CD14-positive monocyte (primary cell): ENCODE results near the gene ZBTB39. TPM values are rescaled to one million over a fixed set of nuclear protein-coding genes. Genes with fewer than 3 reads are reported as not detected.
A peak's percentile ranks its signal among the peaks of the same experiment; 100 is the strongest.

Source experiments
- DNase-seq, 3 donors: peaks; one replicate each; pipeline ENCODE4 v3.0.0-alpha.2; 2011 to 2022
- H2AFZ ChIP-seq: 2 replicates; pipeline ENCODE4 v1.6.0; 2012; ENCODE audit warnings: mild to moderate bottlenecking, low read depth, low read length, inconsistent platforms; ENCODE audit not compliant: insufficient read depth, poor library complexity, severe bottlenecking
- H3K27ac ChIP-seq, 2 donors: 1 replicate in 1 of 2; 2 replicates in 1 of 2; pipeline ENCODE4 v1.5.1; 2012 to 2013; ENCODE audit warnings: low read length in 2 of 2, control low read depth in 1 of 2, inconsistent platforms in 1 of 2, low read depth in 1 of 2, mild to moderate bottlenecking in 1 of 2
- H3K27me3 ChIP-seq, 2 donors: one replicate each; pipeline versions ENCODE4 v1.6.0 to v1.6.1; 2011 to 2013; ENCODE audit warnings: low read length in 2 of 2; ENCODE audit not compliant: control insufficient read depth in 2 of 2, insufficient read depth in 2 of 2
- H3K36me3 ChIP-seq, 2 donors: replicated peaks in 1 of 2; 1 replicate in 1 of 2; 2 replicates in 1 of 2; pipeline versions ENCODE4 v1.5.1 to v1.6.1; 2012 to 2013; ENCODE audit warnings: low read length in 2 of 2, control low read depth in 1 of 2, inconsistent platforms in 1 of 2, mild to moderate bottlenecking in 1 of 2; ENCODE audit not compliant: insufficient read depth in 2 of 2, control insufficient read depth in 1 of 2
- H3K4me1 ChIP-seq, 2 donors: 1 replicate in 1 of 2; 2 replicates in 1 of 2; pipeline versions ENCODE4 v1.5.1 to v1.6.1; 2012 to 2013; ENCODE audit warnings: low read length in 2 of 2, control low read depth in 1 of 2, inconsistent platforms in 1 of 2, mild to moderate bottlenecking in 1 of 2, moderate library complexity in 1 of 2; ENCODE audit not compliant: insufficient read depth in 2 of 2, control insufficient read depth in 1 of 2
- H3K4me2 ChIP-seq: replicated peaks from 2 replicates; pipeline ENCODE3; 2012; ENCODE audit warnings: low read length, moderate library complexity, mild to moderate bottlenecking; ENCODE audit not compliant: poor library complexity, severe bottlenecking; ENCODE audit errors: extremely low read depth
- H3K4me3 ChIP-seq, 3 experiments: fragments of 200-600 bp in 1 of 3; sonication (generic) in 1 of 3; replicated peaks in 1 of 3; 1 replicate in 2 of 3; 2 replicates in 1 of 3; pipeline ENCODE4 v1.5.1; 2011 to 2013; ENCODE audit warnings: low read length in 3 of 3, mild to moderate bottlenecking in 3 of 3, control low read depth in 2 of 3, low read depth in 2 of 3, inconsistent platforms in 1 of 3, moderate library complexity in 1 of 3
- H3K79me2 ChIP-seq: 2 replicates; pipeline ENCODE4 v1.6.0; 2012; ENCODE audit warnings: mild to moderate bottlenecking, control low read depth, inconsistent platforms, low read length, moderate library complexity; ENCODE audit not compliant: insufficient read depth
- H3K9ac ChIP-seq: 2 replicates; pipeline ENCODE4 v1.6.0; 2017; ENCODE audit warnings: low read length, mild to moderate bottlenecking; ENCODE audit not compliant: insufficient read depth, poor library complexity, severe bottlenecking
- H3K9me3 ChIP-seq, 2 donors: replicated peaks in 1 of 2; 1 replicate in 1 of 2; 2 replicates in 1 of 2; pipeline versions ENCODE4 v1.5.1 to v1.6.1; 2012 to 2013; ENCODE audit warnings: low read length in 2 of 2, control low read depth in 1 of 2; ENCODE audit not compliant: control insufficient read depth in 1 of 2, insufficient read depth in 1 of 2
- H4K20me1 ChIP-seq: 2 replicates; pipeline ENCODE4 v1.6.0; 2012; ENCODE audit warnings: mild to moderate bottlenecking, low read length, control low read depth, moderate library complexity; ENCODE audit not compliant: insufficient read depth
- H3K27ac Mint-ChIP-seq, 7 donors: one replicate each; pipeline ENCODE4 v1.8.0; 2020; ENCODE audit warnings: mild to moderate bottlenecking in 7 of 7, mixed read lengths in 7 of 7, moderate library complexity in 6 of 7, inconsistent platforms in 2 of 7
- H3K27me3 Mint-ChIP-seq, 3 donors: one replicate each; pipeline ENCODE4 v1.8.0; 2021 to 2022; ENCODE audit warnings: low read depth in 3 of 3, mild to moderate bottlenecking in 3 of 3, mixed read lengths in 3 of 3, moderate library complexity in 3 of 3, inconsistent platforms in 1 of 3
- H3K36me3 Mint-ChIP-seq, 2 donors: one replicate each; pipeline ENCODE4 v1.8.0; 2020; ENCODE audit warnings: mixed read lengths in 2 of 2, inconsistent platforms in 1 of 2, mild to moderate bottlenecking in 1 of 2
- H3K4me1 Mint-ChIP-seq: one replicate; pipeline ENCODE4 v1.8.0; 2020; ENCODE audit warnings: mild to moderate bottlenecking, mixed read lengths
- H3K4me3 Mint-ChIP-seq, 2 donors: one replicate each; pipeline ENCODE4 v1.8.0; 2020; ENCODE audit warnings: mild to moderate bottlenecking in 2 of 2, mixed read lengths in 2 of 2, moderate library complexity in 1 of 2
- H3K9me3 Mint-ChIP-seq, 7 donors: one replicate each; pipeline ENCODE4 v1.8.0; 2020 to 2022; ENCODE audit warnings: mixed read lengths in 7 of 7, mild to moderate bottlenecking in 6 of 7, moderate library complexity in 6 of 7, inconsistent platforms in 2 of 7
- CTCF ChIP-seq: fragments of 200-600 bp; IDR thresholded peaks from one replicate; pipeline ENCODE4 v1.8.0; 2022; ENCODE audit warnings: antibody characterized with exemption, mild to moderate bottlenecking
- WGBS: methylation state at CpG from one replicate; pipeline ENCODE4 v1.1.5; 2013; ENCODE audit warnings: missing lambda C conversion rate; ENCODE audit not compliant: insufficient coverage; 5-methylcytosine and 5-hydroxymethylcytosine counted together
- intact Hi-C, 2 donors: fragments of 100-400 bp; cut with micrococcal nuclease; formaldehyde crosslinking; loops; one replicate each; pipeline versions ENCODE4 v1.15.0 to v1.15.1; 2023
- polyA plus RNA-seq, 3 donors: library from polyadenylated mRNA; depleted of rRNA in 1 of 3; unstranded in 2 of 3; stranded (reverse) in 1 of 3; fragments of 300-500 nt in 2 of 3; fragments of >200 nt in 1 of 3; fragmentation: Illumina TruSeq in 2 of 3; gene quantifications; 1 replicate in 2 of 3; 2 replicates in 1 of 3; pipeline ENCODE4 v1.2.3, GENCODE V29; 2012 to 2021

ZBTB39 gene
- polyA plus RNA-seq, 3 donors = 0.65 to 3.7 (median 1.2) TPM

- H3K79me2 ChIP-seq = no peaks in the 10 kb centered on the region
- H3K9me3 ChIP-seq = no peaks in the 10 kb centered on the region
- no peaks in the 10 kb centered on the region for H3K27me3 ChIP-seq
- H3K4me3 Mint-ChIP-seq = peak overlapping the region in 1 of 2 donors; percentile 52
- H3K9ac ChIP-seq = no peak overlapping the region
- TF ChIP-seq CTCF = no peak
- H3K27ac Mint-ChIP-seq = no peak overlapping the region
- H4K20me1 ChIP-seq = no peaks in the 10 kb centered on the region
- H3K36me3 ChIP-seq = no peaks in the 10 kb centered on the region
- H3K4me3 ChIP-seq = no peak overlapping the region
- peak overlapping the region; percentile 29 for H3K4me2 ChIP-seq
- no peaks in the 10 kb centered on the region for H3K9me3 Mint-ChIP-seq
- H2AFZ ChIP-seq = peak overlapping the region; percentile 17
- H3K27ac ChIP-seq = no peak overlapping the region
- peaks cover 4 to 6% (median 4%) of the 10 kb centered on the region in 3 donors for H3K27me3 Mint-ChIP-seq
- whole genome bisulfite sequencing = 13% methylated on average over 1 of the region's 5 CpGs
- H3K4me1 ChIP-seq = peaks cover 26 to 32% of the 10 kb centered on the region in 2 donors
- no peaks in the 10 kb centered on the region for H3K36me3 Mint-ChIP-seq
- DNase-seq = no peak
- H3K4me1 Mint-ChIP-seq = peaks cover 33% of the 10 kb centered on the region
- intact Hi-C loops = loop anchor here in 1 of 2 donors (5.0 kb wide), 1 partner anchor 231 kb away; no protein-coding TSS in a partner anchor
Observed at GRCh38 chr12:56988207-56988739, 18.1 kb downstream of the ZBTB39 start.

- no CpG with 5 or more reads among the region's 11 CpGs for WGBS
- intact Hi-C loops = loop anchor here (2.0 to 5.0 kb wide), 2 partner anchors 229 to 230 kb away; no protein-coding TSS in a partner anchor
- Histone ChIP-seq H3K9ac (no peak overlapping the region), H3K4me1 (peaks cover 26 to 32% of the 10 kb centered on the region in 2 donors), H3K9me3 (no peaks in the 10 kb centered on the region), H3K27ac (no peak overlapping the region), H3K27me3 (no peaks in the 10 kb centered on the region), H2AFZ (peak overlapping the region; percentile 23), H3K4me3 (no peak overlapping the region), H4K20me1 (no peaks in the 10 kb centered on the region), H3K79me2 (no peaks in the 10 kb centered on the region), H3K4me2 (no peak overlapping the region), H3K36me3 (no peaks in the 10 kb centered on the region)
- H3K27ac Mint-ChIP-seq = no peak overlapping the region
- no peaks in the 10 kb centered on the region for H3K36me3 Mint-ChIP-seq
- peak; percentile 58 to 81 (median 75) for DNase-seq
- peak; percentile 91 for TF ChIP-seq CTCF
- peaks cover 4 to 6% (median 4%) of the 10 kb centered on the region in 3 donors for H3K27me3 Mint-ChIP-seq
- H3K4me3 Mint-ChIP-seq = peak overlapping the region; percentile 39 to 57
- H3K4me1 Mint-ChIP-seq = peaks cover 33% of the 10 kb centered on the region
- no peaks in the 10 kb centered on the region for H3K9me3 Mint-ChIP-seq
Observed at GRCh38 chr12:56987551-56988053, 18.7 kb downstream of the ZBTB39 start.
